Activated CD4-positive, alpha-beta T cell treated with anti-CD3 and anti-CD28 coated beads, Interleukin-2, amount 10 ng/mL, durations not matched to agents 24 days and 14 days (primary cell): ENCODE data around the gene CCDC188. TPM values are rescaled to one million over a fixed set of nuclear protein-coding genes. Genes with fewer than 3 reads are reported as not detected.

Experiments
- DNase-seq: peaks from one replicate; pipeline ENCODE4 v3.0.0; 2022
- H3K27ac Mint-ChIP-seq: one replicate; pipeline ENCODE4 v1.8.0; 2022; ENCODE audit warnings: mild to moderate bottlenecking, mixed read lengths
- H3K27me3 Mint-ChIP-seq: one replicate; pipeline ENCODE4 v1.8.0; 2022; ENCODE audit warnings: mixed read lengths
- H3K36me3 Mint-ChIP-seq: one replicate; pipeline ENCODE4 v1.8.0; 2022; ENCODE audit warnings: low read depth, mild to moderate bottlenecking, mixed read lengths
- H3K4me1 Mint-ChIP-seq: one replicate; pipeline ENCODE4 v1.8.0; 2021; ENCODE audit warnings: mixed read lengths
- H3K4me3 Mint-ChIP-seq: one replicate; pipeline ENCODE4 v1.8.0; 2022; ENCODE audit warnings: mild to moderate bottlenecking, moderate library complexity, mixed read lengths
- H3K9me3 Mint-ChIP-seq: one replicate; pipeline ENCODE4 v1.8.0; 2021; ENCODE audit warnings: mixed read lengths
- intact Hi-C: fragments of 100-400 bp; cut with micrococcal nuclease; formaldehyde crosslinking; loops from one replicate; pipeline ENCODE4 v1.15.1; 2023
- total RNA-seq: library from RNA; stranded (reverse); gene quantifications from 2 replicates; pipeline ENCODE4 v1.2.3, GENCODE V29; 2022

CCDC188 gene
- total RNA-seq, 1 donor from 2014 or later, result not detected

DNA sequence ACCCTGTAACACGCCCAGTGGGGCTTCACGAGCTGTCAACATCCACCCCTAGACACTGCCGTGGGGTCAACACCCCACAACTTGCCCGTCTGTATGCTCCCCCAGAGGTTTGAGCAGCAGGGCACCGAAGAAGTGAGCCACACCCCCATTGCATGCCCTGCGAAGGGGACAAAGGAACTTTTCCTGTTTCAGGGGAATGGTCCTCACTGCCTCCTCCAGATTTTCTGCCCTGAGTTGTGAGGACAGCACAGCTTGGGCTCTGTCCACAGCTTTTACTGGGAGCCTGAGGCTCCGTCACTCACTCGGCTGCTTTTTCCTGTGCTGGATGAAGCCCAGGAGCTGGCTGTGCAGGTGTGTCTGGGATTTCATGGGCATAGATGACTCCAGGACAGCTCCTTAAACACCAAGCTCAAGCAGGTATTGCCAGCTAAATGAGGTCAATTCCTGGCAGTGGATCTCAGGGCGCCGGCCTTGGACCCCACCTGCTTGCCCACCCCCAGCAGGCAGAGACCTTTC, 40.2 kb upstream of the CCDC188 start:
- Mint-ChIP-seq H3K36me3 (no peaks in the 10 kb centered on the region), H3K27me3 (no peaks in the 10 kb centered on the region), H3K4me3 (no peak overlapping the region), H3K9me3 (no peaks in the 10 kb centered on the region), H3K27ac (no peak overlapping the region), H3K4me1 (no peaks in the 10 kb centered on the region)
- no peak for DNase-seq
- intact Hi-C loops, result no loop called here

GRCh38 chr22:20188567-20188877, 37.7 kb upstream of the CCDC188 start:
- Mint-ChIP-seq H3K9me3 (no peaks in the 10 kb centered on the region), H3K27ac (no peak overlapping the region), H3K4me1 (no peaks in the 10 kb centered on the region), H3K36me3 (no peaks in the 10 kb centered on the region), H3K27me3 (no peaks in the 10 kb centered on the region), H3K4me3 (no peak overlapping the region)
- intact Hi-C loops, result no loop called here
- no peak for DNase-seq

- Mint-ChIP-seq H3K27me3 (no peaks in the 10 kb centered on the region), H3K4me3 (no peak overlapping the region), H3K36me3 (no peaks in the 10 kb centered on the region), H3K9me3 (no peaks in the 10 kb centered on the region), H3K27ac (no peak overlapping the region), H3K4me1 (no peaks in the 10 kb centered on the region)
- intact Hi-C loops, result no loop called here
- no peak for DNase-seq
These were observed 37.1 kb upstream of the CCDC188 start for GRCh38 chr22:20187777-20188566.

DNA sequence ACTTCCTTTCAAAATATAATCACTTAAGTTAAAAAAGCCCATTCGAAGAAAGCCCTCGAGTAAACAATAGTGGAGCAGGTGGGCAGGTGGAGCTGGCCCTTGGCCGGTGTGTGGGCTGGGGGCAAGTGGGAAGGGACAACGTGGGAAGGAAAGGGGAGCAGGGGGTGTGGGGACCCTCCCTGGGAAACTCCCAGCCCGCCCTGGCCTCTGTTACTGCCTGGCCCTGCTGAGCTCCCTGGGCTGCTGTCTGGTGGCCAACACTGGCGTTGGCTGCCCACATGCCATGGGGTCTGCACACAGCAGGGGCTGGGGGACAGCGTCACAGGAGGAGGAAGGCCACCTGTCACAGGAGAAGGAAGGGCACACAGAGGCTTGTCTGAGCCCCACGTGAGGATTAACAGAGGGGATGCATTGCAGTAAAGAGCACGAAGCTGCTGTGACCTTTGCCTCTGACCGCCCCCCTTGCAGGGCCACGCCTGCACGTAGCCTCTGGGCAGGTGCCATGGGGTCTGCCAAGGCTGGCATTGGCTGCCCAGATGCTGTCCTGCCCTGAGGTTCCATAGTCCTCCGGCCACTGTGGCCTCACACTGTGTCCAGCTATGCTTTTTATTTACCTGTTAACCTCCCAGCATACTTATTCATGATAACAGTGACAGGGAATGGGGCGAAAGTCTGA, 36.2 kb upstream of the CCDC188 start:
- Mint-ChIP-seq H3K27me3 (no peaks in the 10 kb centered on the region), H3K9me3 (no peaks in the 10 kb centered on the region), H3K36me3 (no peaks in the 10 kb centered on the region), H3K27ac (no peak overlapping the region), H3K4me1 (no peaks in the 10 kb centered on the region), H3K4me3 (no peak overlapping the region)
- intact Hi-C loops, result no loop called here
- DNase-seq, result no peak

GRCh38 chr22:20186183-20186870, 35.5 kb upstream of the CCDC188 start:
- DNase-seq, result no peak
- Mint-ChIP-seq H3K4me1 (no peaks in the 10 kb centered on the region), H3K27ac (no peak overlapping the region), H3K9me3 (no peaks in the 10 kb centered on the region), H3K36me3 (no peaks in the 10 kb centered on the region), H3K4me3 (no peak overlapping the region), H3K27me3 (no peaks in the 10 kb centered on the region)
- intact Hi-C loops, result no loop called here

DNA sequence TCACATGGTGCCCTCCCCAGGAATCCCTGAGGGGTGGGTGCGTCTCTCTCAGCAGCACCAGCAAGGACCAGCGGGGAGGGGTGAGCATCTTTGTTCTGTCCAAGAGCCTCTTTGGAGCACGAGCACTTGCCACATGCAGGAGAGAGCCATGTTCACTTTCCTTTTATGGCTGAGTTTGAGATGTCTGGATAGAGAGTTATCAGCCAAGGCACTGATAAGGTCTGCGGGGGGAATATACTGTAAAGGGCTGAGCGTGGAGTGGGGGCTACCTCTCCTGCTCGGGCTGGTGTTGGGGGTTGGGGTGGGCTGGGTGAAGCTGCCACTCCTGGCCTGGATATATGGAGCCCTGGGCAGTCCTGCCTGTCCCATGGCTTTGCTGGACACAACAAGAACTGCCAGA, 34.9 kb upstream of the CCDC188 start:
- no peak overlapping the region for H3K4me3 Mint-ChIP-seq
- no peaks in the 10 kb centered on the region for H3K36me3 Mint-ChIP-seq
- intact Hi-C loops, result no loop called here
- DNase-seq, result no peak
- H3K4me1 Mint-ChIP-seq, result no peaks in the 10 kb centered on the region
- H3K9me3 Mint-ChIP-seq, result no peaks in the 10 kb centered on the region
- H3K27ac Mint-ChIP-seq, result no peak overlapping the region
- H3K27me3 Mint-ChIP-seq, result no peaks in the 10 kb centered on the region

DNA sequence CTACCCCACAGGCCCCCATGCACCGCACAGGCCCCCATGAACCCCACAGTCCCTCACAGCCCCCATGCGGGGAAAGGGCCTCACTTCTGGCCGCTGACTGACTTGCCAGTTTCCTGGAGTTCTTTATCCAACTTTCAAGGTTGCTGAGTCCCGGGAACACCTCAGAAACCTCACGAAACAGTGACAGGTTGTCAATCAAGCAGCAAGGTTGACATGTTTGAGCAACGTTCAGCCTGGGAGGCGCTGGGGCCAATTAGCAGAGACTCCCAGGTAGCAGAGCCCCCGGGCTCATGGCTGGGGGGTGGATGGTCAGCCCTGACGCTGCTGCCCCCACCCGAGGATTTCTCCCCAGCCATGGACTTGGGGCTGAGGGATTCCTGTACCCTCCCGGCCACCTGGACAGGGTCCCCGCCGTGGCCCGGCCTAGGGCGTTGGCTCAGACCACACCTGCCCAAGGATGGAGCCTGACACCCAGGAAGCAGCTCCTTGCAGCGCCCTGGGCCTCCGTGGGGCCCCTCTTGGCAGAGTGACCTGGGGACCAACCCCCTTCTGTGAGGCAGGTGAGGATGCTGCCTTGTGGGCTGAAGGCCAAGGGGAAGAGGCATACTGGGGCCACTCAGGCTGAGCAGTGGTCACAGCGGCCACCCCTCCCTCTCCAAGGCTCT, 33.8 kb upstream of the CCDC188 start:
- DNase-seq, result no peak
- Mint-ChIP-seq H3K9me3 (no peaks in the 10 kb centered on the region), H3K4me1 (no peaks in the 10 kb centered on the region), H3K36me3 (no peaks in the 10 kb centered on the region), H3K27ac (no peak overlapping the region), H3K4me3 (no peak overlapping the region), H3K27me3 (no peaks in the 10 kb centered on the region)
- intact Hi-C loops, result no loop called here

GRCh38 chr22:20183823-20184222, 33.0 kb upstream of the CCDC188 start:
- no peaks in the 10 kb centered on the region for H3K9me3 Mint-ChIP-seq
- H3K36me3 Mint-ChIP-seq, result no peaks in the 10 kb centered on the region
- H3K4me3 Mint-ChIP-seq, result no peak overlapping the region
- H3K27ac Mint-ChIP-seq, result no peak overlapping the region
- intact Hi-C loops, result no loop called here
- DNase-seq, result no peak
- H3K4me1 Mint-ChIP-seq, result no peaks in the 10 kb centered on the region
- no peaks in the 10 kb centered on the region for H3K27me3 Mint-ChIP-seq

DNA sequence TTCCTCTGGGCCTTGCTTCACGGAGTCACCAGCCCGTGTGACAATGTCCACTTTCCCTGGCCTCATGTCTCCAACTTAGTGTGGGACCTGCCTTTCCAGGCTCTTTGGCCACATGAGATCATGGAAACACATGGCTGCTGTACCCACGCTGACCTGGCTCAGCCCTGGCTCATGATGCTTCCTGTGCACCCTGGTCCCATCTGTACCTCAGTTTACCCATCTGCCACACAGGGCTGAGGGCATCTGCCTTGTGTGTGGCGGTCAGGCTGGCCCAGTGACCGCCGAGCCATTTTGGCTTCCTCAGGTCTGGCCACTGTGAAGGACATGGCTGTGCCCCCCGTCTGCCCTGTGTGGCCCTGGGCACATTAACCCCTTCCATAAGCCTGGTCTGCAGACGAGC, 32.2 kb upstream of the CCDC188 start:
- Mint-ChIP-seq H3K27me3 (no peaks in the 10 kb centered on the region), H3K4me1 (no peaks in the 10 kb centered on the region), H3K9me3 (no peaks in the 10 kb centered on the region), H3K36me3 (no peaks in the 10 kb centered on the region), H3K4me3 (no peak overlapping the region), H3K27ac (no peak overlapping the region)
- intact Hi-C loops, result no loop called here
- no peak for DNase-seq

- no peaks in the 10 kb centered on the region for H3K9me3 Mint-ChIP-seq
- no peak overlapping the region for H3K4me3 Mint-ChIP-seq
- no peaks in the 10 kb centered on the region for H3K4me1 Mint-ChIP-seq
- H3K36me3 Mint-ChIP-seq, result no peaks in the 10 kb centered on the region
- no peak overlapping the region for H3K27ac Mint-ChIP-seq
- H3K27me3 Mint-ChIP-seq, result no peaks in the 10 kb centered on the region
- no peak for DNase-seq
- intact Hi-C loops, result no loop called here
These were observed 31.5 kb upstream of the CCDC188 start for GRCh38 chr22:20182365-20182764.

DNA sequence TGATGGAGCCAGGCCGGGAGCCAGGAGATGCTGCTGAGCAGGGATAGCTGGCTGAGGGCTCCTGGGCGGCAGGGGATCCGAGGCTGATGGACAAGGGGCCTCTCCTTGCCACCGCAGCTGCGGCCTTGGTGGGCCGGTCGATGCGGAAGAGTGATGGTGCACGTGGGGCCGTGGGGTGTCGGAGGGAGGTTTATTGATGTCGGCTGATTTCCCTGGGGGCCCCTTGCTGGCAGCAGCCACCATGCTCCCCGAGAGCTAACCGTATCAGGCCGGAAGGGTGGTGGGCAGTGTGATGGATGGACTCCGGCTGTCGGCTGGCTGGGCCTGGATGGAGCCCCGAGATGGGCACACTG, 31.0 kb upstream of the CCDC188 start:
- H3K27me3 Mint-ChIP-seq, result no peaks in the 10 kb centered on the region
- H3K36me3 Mint-ChIP-seq, result no peaks in the 10 kb centered on the region
- DNase-seq, result no peak
- intact Hi-C loops, result no loop called here
- H3K27ac Mint-ChIP-seq, result no peak overlapping the region
- no peak overlapping the region for H3K4me3 Mint-ChIP-seq
- no peaks in the 10 kb centered on the region for H3K9me3 Mint-ChIP-seq
- no peaks in the 10 kb centered on the region for H3K4me1 Mint-ChIP-seq

GRCh38 chr22:20181194-20181883, 30.5 kb upstream of the CCDC188 start:
- intact Hi-C loops, result no loop called here
- H3K36me3 Mint-ChIP-seq, result no peaks in the 10 kb centered on the region
- H3K27ac Mint-ChIP-seq, result no peak overlapping the region
- H3K27me3 Mint-ChIP-seq, result no peaks in the 10 kb centered on the region
- DNase-seq, result no peak
- H3K9me3 Mint-ChIP-seq, result no peaks in the 10 kb centered on the region
- no peak overlapping the region for H3K4me3 Mint-ChIP-seq
- H3K4me1 Mint-ChIP-seq, result no peaks in the 10 kb centered on the region

- H3K9me3 Mint-ChIP-seq, result no peaks in the 10 kb centered on the region
- no peak overlapping the region for H3K4me3 Mint-ChIP-seq
- no peaks in the 10 kb centered on the region for H3K36me3 Mint-ChIP-seq
- no peaks in the 10 kb centered on the region for H3K27me3 Mint-ChIP-seq
- intact Hi-C loops, result no loop called here
- DNase-seq, result no peak
- H3K27ac Mint-ChIP-seq, result no peak overlapping the region
- H3K4me1 Mint-ChIP-seq, result no peaks in the 10 kb centered on the region
These were observed 29.8 kb upstream of the CCDC188 start for GRCh38 chr22:20180640-20181039.
